ENCODE data around the gene HDAC9. TPM values are rescaled to one million over a fixed set of nuclear protein-coding genes. Genes with fewer than 3 reads are reported as not detected.
"Not testable (repeated sequence)": the region's sequence is repeated elsewhere in the genome, so short reads cannot be mapped to it uniquely, and the experiment has no call there.

Gene HDAC9
- total RNA-seq, 2 experiments from 2014 or later: 0.61 to 0.71 TPM

DNA sequence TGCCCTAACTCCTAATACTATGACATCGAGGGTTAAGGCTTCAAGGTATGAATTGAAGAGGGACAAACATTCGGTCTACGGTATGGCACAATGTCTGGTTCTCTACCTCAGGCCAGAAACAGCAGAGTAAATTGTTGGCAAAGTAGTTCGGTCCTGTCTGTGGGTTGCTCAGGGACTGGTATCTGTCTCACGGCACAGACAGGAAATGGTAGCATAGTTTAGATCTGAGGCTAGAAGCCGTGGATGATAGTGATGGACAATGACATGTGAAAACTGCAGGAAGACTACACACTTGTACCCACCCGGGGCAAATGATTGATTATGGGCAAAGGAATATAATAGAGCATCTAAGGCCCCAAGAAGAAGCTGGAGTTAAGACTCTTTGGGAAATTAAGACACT is 515.7 kb downstream of the HDAC9 start:
- Mint-ChIP-seq H3K36me3 (no peaks in the 10 kb centered on the region), H3K4me1 (no peaks in the 10 kb centered on the region), H3K4me3 (no peak overlapping the region), H3K9me3 (peaks cover 4% of the 10 kb centered on the region), H3K27ac (no peak overlapping the region), H3K27me3 (no peaks in the 10 kb centered on the region)
- no peak for ATAC-seq (ENCODE audit: low read depth)
- DNase-seq: no peak
- POLR2A ChIA-PET: no interaction called here

GRCh38 chr7:19015098-19015497 is 519.5 kb downstream of the HDAC9 start:
- H3K36me3 Mint-ChIP-seq: no peaks in the 10 kb centered on the region
- no peak for ATAC-seq (ENCODE audit: low read depth)
- no peaks in the 10 kb centered on the region for H3K27me3 Mint-ChIP-seq

DNA sequence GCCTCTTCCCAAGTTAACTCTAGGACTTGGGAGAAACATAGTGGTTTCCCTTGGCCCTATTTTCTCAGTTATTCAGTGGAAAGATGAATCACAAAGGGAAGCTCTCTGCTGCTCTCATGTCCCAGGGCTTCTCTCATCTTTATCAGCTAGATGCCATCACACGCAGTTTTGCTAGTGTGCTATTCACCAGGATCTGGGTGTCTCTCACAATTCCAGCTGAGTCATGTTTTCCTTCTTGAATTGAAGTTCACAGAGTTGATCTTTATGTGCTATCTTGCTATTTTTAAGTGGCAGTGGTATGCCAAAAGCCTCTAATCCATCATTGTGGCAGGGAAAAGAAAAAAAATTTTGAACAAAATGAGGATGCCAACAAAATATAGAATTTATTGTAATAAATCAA is 520.6 kb downstream of the HDAC9 start:
- DNase-seq (no peak), ATAC-seq (ENCODE audit: low read depth) (no peak)
- H3K4me3 Mint-ChIP-seq: no peak overlapping the region
- no peaks in the 10 kb centered on the region for H3K4me1 Mint-ChIP-seq
- no peak overlapping the region for H3K27ac Mint-ChIP-seq
- peaks cover 6% of the 10 kb centered on the region for H3K9me3 Mint-ChIP-seq
- POLR2A ChIA-PET: no interaction called here
- H3K27me3 Mint-ChIP-seq: no peaks in the 10 kb centered on the region
- H3K36me3 Mint-ChIP-seq: no peaks in the 10 kb centered on the region

More at GRCh38 chr7:19015098-19015497, 519.5 kb downstream of the HDAC9 start:
- H3K4me3 Mint-ChIP-seq: no peak overlapping the region
- H3K4me1 Mint-ChIP-seq: no peaks in the 10 kb centered on the region
- H3K9me3 Mint-ChIP-seq: peaks cover 6% of the 10 kb centered on the region
- POLR2A ChIA-PET: no interaction called here
- no peak overlapping the region for H3K27ac Mint-ChIP-seq
- DNase-seq: no peak

DNA sequence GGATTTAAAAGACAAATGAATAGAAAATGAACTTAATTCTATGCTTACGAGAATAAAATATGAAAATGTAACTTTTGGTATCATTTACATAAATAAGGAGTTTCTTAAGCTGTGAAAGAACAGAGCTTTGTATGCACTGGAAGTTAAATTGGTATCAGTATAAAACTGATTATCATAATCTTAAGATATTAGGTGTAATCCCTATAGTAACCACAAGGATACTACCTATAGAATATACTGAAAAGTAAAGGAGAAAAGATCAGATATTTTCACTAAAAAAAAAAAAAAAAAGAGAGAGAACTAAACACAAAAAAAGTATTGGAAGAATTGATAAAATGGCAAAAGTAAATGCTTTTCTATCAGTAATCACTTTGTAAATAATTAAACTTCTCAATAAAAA is 521.8 kb downstream of the HDAC9 start:
- DNase-seq (no peak), ATAC-seq (ENCODE audit: low read depth) (no peak)
- peaks cover 6% of the 10 kb centered on the region for H3K9me3 Mint-ChIP-seq
- no peak overlapping the region for H3K27ac Mint-ChIP-seq
- POLR2A ChIA-PET: no interaction called here
- no peak overlapping the region for H3K4me3 Mint-ChIP-seq
- H3K27me3 Mint-ChIP-seq: no peaks in the 10 kb centered on the region
- no peaks in the 10 kb centered on the region for H3K4me1 Mint-ChIP-seq
- no peaks in the 10 kb centered on the region for H3K36me3 Mint-ChIP-seq

DNA sequence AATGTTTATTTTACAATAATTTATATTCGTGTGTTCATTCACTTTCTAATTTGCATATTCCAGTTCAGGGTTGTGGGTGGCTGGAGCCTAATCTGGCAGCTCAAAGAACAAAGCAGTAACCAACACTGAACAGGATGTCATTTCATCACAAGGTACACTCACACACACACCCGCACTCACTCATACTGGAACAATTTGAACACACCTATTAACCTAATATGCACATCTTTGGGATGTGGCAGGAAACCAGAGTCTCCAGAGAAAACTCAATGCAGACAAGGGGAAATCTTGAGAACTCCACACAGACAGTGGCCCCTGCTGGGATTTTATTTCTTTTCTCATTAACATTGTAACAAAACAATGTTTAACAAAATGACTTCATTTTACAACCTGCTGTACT is 524.5 kb downstream of the HDAC9 start:
- POLR2A ChIA-PET: no interaction called here
- Mint-ChIP-seq H3K4me1 (no peaks in the 10 kb centered on the region), H3K36me3 (no peaks in the 10 kb centered on the region), H3K27me3 (no peaks in the 10 kb centered on the region), H3K27ac (no peak overlapping the region), H3K4me3 (no peak overlapping the region), H3K9me3 (peaks cover 6% of the 10 kb centered on the region)
- DNase-seq: no peak
- no peak for ATAC-seq (ENCODE audit: low read depth)

GRCh38 chr7:19020711-19021110 is 525.2 kb downstream of the HDAC9 start:
- Mint-ChIP-seq H3K4me3 (no peak overlapping the region), H3K9me3 (peaks cover 4% of the 10 kb centered on the region), H3K36me3 (no peaks in the 10 kb centered on the region), H3K4me1 (no peaks in the 10 kb centered on the region), H3K27me3 (no peaks in the 10 kb centered on the region), H3K27ac (no peak overlapping the region)
- ATAC-seq (ENCODE audit: low read depth) (no peak), DNase-seq (no peak)
- POLR2A ChIA-PET: no interaction called here

DNA sequence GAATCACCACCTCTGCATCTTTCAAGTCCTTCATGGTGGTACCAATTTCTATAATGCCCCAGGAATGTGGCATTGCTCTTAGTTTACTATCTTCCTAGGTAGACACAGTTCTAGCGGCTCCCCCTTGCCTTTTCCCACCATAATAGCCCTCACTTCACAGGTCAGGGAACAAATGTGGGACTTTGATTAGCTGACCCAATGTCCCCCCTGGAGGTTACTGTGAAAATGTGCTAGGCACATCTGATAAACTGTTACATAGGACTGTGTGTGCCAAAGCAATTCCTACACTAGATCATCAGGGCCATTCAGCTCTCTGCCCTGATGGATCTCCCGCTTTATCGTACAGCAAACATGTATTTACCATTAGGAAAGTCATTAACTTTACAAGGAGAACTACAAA is 527.9 kb downstream of the HDAC9 start:
- ATAC-seq (ENCODE audit: low read depth) (no peak), DNase-seq (no peak)
- peaks cover 4% of the 10 kb centered on the region for H3K9me3 Mint-ChIP-seq
- no peak overlapping the region for H3K4me3 Mint-ChIP-seq
- no peaks in the 10 kb centered on the region for H3K27me3 Mint-ChIP-seq
- POLR2A ChIA-PET: no interaction called here
- no peak overlapping the region for H3K27ac Mint-ChIP-seq
- no peaks in the 10 kb centered on the region for H3K36me3 Mint-ChIP-seq
- H3K4me1 Mint-ChIP-seq: no peaks in the 10 kb centered on the region

GRCh38 chr7:19024261-19024660 is 528.7 kb downstream of the HDAC9 start:
- POLR2A ChIA-PET: no interaction called here
- Mint-ChIP-seq H3K9me3 (peaks cover 7% of the 10 kb centered on the region), H3K4me3 (no peak overlapping the region), H3K36me3 (no peaks in the 10 kb centered on the region), H3K27me3 (no peaks in the 10 kb centered on the region), H3K27ac (no peak overlapping the region), H3K4me1 (no peaks in the 10 kb centered on the region)
- ATAC-seq (ENCODE audit: low read depth) (no peak), DNase-seq (no peak)

- Mint-ChIP-seq H3K9me3 (peaks cover 8% of the 10 kb centered on the region), H3K4me1 (no peaks in the 10 kb centered on the region), H3K36me3 (no peaks in the 10 kb centered on the region), H3K27me3 (no peaks in the 10 kb centered on the region), H3K27ac (no peak overlapping the region), H3K4me3 (no peak overlapping the region)
- POLR2A ChIA-PET: no interaction called here
- ATAC-seq (ENCODE audit: low read depth) (no peak), DNase-seq (no peak)
These were observed 531.3 kb downstream of the HDAC9 start for GRCh38 chr7:19026888-19027287.

DNA sequence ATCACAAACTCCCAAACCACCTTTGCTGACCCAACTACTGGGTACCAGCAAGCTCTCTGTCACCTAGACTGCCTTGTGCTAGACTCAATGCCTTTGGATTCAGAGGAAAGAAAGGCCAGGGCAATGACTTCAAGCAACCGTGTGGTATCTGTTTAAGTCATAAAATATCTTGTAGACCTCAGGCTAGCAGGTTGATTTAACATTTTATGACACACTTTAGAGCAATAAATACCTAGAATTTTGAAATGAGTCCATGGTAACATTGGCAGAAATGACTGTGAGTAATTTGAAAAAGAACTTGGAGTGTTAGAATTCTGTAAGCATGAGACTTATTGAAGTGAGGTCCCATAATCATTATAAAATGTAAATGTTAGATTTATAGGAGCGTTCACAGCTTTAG is 534.7 kb downstream of the HDAC9 start:
- Mint-ChIP-seq H3K4me3 (no peak overlapping the region), H3K9me3 (peaks cover 17% of the 10 kb centered on the region), H3K4me1 (no peaks in the 10 kb centered on the region), H3K27me3 (no peaks in the 10 kb centered on the region), H3K27ac (no peak overlapping the region), H3K36me3 (no peaks in the 10 kb centered on the region)
- DNase-seq (no peak), ATAC-seq (ENCODE audit: low read depth) (no peak)
- POLR2A ChIA-PET: no interaction called here

DNA sequence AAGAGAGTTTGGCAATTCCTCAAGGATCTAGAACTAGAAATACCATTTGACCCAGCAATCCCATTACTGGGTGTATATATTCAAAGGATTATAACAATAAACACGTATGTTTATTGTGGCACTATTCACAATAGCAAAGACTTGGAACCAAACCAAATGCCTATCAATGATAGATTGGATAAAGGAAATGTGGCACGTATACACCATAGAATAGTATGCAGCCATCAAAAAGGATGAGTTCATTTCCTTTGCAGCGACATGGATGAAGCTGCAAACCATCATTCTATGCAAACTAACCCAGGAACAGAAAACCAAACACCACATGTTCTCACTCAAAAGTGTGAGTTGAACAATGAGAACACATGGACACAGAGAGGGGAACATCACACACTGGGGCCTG is 537.4 kb downstream of the HDAC9 start:
- H3K27me3 Mint-ChIP-seq; H3K4me3 Mint-ChIP-seq; H3K4me1 Mint-ChIP-seq; H3K36me3 Mint-ChIP-seq; ATAC-seq (ENCODE audit: low read depth); POLR2A ChIA-PET; DNase-seq; H3K27ac Mint-ChIP-seq: not testable (repeated sequence)
- peaks cover 24% of the 10 kb centered on the region for H3K9me3 Mint-ChIP-seq

- POLR2A ChIA-PET: no interaction called here
- no peak overlapping the region for H3K27ac Mint-ChIP-seq
- no peaks in the 10 kb centered on the region for H3K4me1 Mint-ChIP-seq
- H3K36me3 Mint-ChIP-seq: no peaks in the 10 kb centered on the region
- DNase-seq: no peak
- H3K9me3 Mint-ChIP-seq: peaks cover 7% of the 10 kb centered on the region
- ATAC-seq (ENCODE audit: low read depth): no peak
- H3K27me3 Mint-ChIP-seq: no peaks in the 10 kb centered on the region
- no peak overlapping the region for H3K4me3 Mint-ChIP-seq
These were observed 556.3 kb downstream of the HDAC9 start for GRCh38 chr7:19051767-19052375.
